Breast epithelium (tissue), 4 donors: ENCODE results near the gene IL19. TPM values are rescaled to one million over a fixed set of nuclear protein-coding genes. Genes with fewer than 3 reads are reported as not detected.

ENCODE experiments used
- DNase-seq, 2 donors: peaks; one replicate each; pipeline ENCODE4 v3.0.0-alpha.2; 2019; ENCODE audit warnings: low spot score in 2 of 2
- H3K27ac ChIP-seq, 2 donors: fragments of 200-600 bp; sonication (generic) in 1 of 2; one replicate each; pipeline ENCODE4 v1.5.1; 2016 to 2019; ENCODE audit warnings: mild to moderate bottlenecking in 1 of 2
- H3K27me3 ChIP-seq, 2 donors: fragments of 200-600 bp; sonication (generic) in 1 of 2; one replicate each; pipeline versions ENCODE4 v1.5.1 to v1.6.0; 2017 to 2019; ENCODE audit warnings: control low read depth in 1 of 2, mild to moderate bottlenecking in 1 of 2
- H3K36me3 ChIP-seq: fragments of 200-600 bp; one replicate; pipeline ENCODE4 v1.5.1; 2019
- H3K4me1 ChIP-seq, 2 donors: fragments of 200-600 bp; sonication (generic); one replicate each; pipeline ENCODE4 v1.5.1; 2016 to 2019; ENCODE audit warnings: control low read depth in 1 of 2
- H3K4me3 ChIP-seq, 3 donors: fragments of 200-600 bp; sonication (generic); 1 replicate in 2 of 3; 2 replicates in 1 of 3; pipeline ENCODE4 v1.5.1; 2016 to 2019; ENCODE audit warnings: mild to moderate bottlenecking in 3 of 3, moderate library complexity in 2 of 3
- H3K9me3 ChIP-seq, 2 donors: fragments of 200-600 bp; sonication (generic) in 1 of 2; one replicate each; pipeline ENCODE4 v1.5.1; 2016 to 2019; ENCODE audit warnings: control low read depth in 1 of 2
- POLR2A ChIP-seq: fragments of 450-650 bp; IDR thresholded peaks from one replicate; pipeline ENCODE4 v1.6.1; 2016; ENCODE audit warnings: antibody characterized with exemption, mild to moderate bottlenecking, moderate library complexity
- POLR2AphosphoS5 ChIP-seq, 3 donors: sonication (generic); formaldehyde crosslinking; IDR thresholded peaks; one replicate each; pipeline ENCODE4 v1.6.1; 2017; ENCODE audit warnings: antibody characterized with exemption in 3 of 3
- intact Hi-C: fragments of 100-400 bp; cut with DNase I; formaldehyde crosslinking; loops from one replicate; pipeline ENCODE4 v1.15.1; 2023; ENCODE audit warnings: low total_unique reads
- total RNA-seq, 3 donors: library from RNA; depleted of rRNA; stranded (reverse); fragments of >200 nt; gene quantifications; one replicate each; pipeline ENCODE4 v1.1.0, GENCODE V29; 2016
- TF ChIP-seq, protein P1 (sequence below), 3 donors: fragments of 450-650 bp; IDR thresholded peaks; one replicate each; pipeline ENCODE4 v1.5.1; 2016 to 2017; ENCODE audit warnings: antibody characterized with exemption in 3 of 3, mild to moderate bottlenecking in 3 of 3, moderate library complexity in 3 of 3

The IL19 gene
- total RNA-seq, 3 donors from 2014 or later, result not detected

DNA sequence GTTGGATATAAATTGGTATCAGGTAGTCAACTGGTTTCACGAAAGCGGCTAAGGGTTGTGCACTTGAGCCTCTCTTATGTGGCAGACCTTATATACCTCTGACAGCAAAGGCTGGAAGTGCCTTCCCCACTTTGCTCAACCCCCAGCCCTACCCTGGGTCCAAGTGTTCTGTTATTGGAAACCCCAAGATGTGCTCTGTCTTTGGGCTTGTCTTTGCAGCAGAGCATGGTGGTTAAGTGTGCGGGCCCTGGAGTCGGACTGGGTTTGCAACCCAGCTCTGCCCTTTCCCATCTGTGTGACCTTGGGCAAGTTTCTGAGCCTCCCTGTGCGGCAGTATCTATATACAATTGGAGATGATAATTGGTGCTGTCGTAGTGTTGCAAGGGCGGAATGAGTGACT lies 12.9 kb downstream of the IL19 start:
- no peaks in the 10 kb centered on the region for H3K9me3 ChIP-seq
- no peak for DNase-seq
- H3K36me3 ChIP-seq, result no peaks in the 10 kb centered on the region
- TF ChIP-seq POLR2AphosphoS5 (IDR thresholded peaks at IDR 0.05) (no peak), POLR2A (no peak)
- TF ChIP-seq, protein P1, sequence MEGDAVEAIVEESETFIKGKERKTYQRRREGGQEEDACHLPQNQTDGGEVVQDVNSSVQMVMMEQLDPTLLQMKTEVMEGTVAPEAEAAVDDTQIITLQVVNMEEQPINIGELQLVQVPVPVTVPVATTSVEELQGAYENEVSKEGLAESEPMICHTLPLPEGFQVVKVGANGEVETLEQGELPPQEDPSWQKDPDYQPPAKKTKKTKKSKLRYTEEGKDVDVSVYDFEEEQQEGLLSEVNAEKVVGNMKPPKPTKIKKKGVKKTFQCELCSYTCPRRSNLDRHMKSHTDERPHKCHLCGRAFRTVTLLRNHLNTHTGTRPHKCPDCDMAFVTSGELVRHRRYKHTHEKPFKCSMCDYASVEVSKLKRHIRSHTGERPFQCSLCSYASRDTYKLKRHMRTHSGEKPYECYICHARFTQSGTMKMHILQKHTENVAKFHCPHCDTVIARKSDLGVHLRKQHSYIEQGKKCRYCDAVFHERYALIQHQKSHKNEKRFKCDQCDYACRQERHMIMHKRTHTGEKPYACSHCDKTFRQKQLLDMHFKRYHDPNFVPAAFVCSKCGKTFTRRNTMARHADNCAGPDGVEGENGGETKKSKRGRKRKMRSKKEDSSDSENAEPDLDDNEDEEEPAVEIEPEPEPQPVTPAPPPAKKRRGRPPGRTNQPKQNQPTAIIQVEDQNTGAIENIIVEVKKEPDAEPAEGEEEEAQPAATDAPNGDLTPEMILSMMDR (IDR thresholded peaks at IDR 0.05), result no peak
- H3K27me3 ChIP-seq, result no peaks in the 10 kb centered on the region
- H3K4me1 ChIP-seq, result no peaks in the 10 kb centered on the region
- intact Hi-C loops, result no loop called here
- H3K4me3 ChIP-seq, result no peak overlapping the region
- no peak overlapping the region for H3K27ac ChIP-seq

DNA sequence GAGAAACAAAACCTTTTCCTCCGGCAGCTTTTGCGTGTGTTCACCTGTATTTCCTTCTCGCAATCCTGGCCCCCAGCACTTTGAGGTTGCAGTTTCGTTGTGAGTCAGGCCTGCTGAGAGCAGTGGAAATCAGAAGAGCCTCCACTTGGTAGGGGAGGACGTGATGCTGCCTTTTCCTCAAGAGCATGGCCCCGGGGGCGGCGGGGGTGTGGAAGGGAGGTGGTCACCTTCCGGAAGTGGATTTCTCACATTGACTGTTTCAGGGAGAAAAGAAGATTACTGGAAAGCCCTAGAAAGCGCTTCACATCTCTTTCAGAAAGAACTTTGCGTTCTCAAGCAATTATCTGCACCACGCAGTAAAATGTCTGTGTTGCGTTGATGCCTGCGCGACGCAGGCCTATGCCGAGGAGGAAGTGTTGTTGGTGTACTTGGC lies 13.9 kb downstream of the IL19 start:
- TF ChIP-seq POLR2AphosphoS5 (IDR thresholded peaks at IDR 0.05) (no peak), POLR2A (no peak)
- TF ChIP-seq, protein P1 (IDR thresholded peaks at IDR 0.05), result no peak
- Histone ChIP-seq H3K27ac (no peak overlapping the region), H3K9me3 (no peaks in the 10 kb centered on the region), H3K27me3 (no peaks in the 10 kb centered on the region), H3K4me3 (no peak overlapping the region), H3K4me1 (no peaks in the 10 kb centered on the region), H3K36me3 (no peaks in the 10 kb centered on the region)
- intact Hi-C loops, result no loop called here
- no peak for DNase-seq

GRCh38 chr1:206785182-206785765 lies 14.7 kb downstream of the IL19 start:
- Histone ChIP-seq H3K4me3 (no peak overlapping the region), H3K36me3 (no peaks in the 10 kb centered on the region), H3K27me3 (no peaks in the 10 kb centered on the region), H3K4me1 (no peaks in the 10 kb centered on the region), H3K9me3 (no peaks in the 10 kb centered on the region), H3K27ac (no peak overlapping the region)
- intact Hi-C loops, result no loop called here
- DNase-seq, result no peak
- no peak for TF ChIP-seq POLR2A
- no peak for TF ChIP-seq POLR2AphosphoS5 (IDR thresholded peaks at IDR 0.05)
- TF ChIP-seq, protein P1 (IDR thresholded peaks at IDR 0.05), result no peak

GRCh38 chr1:206786212-206786886 lies 15.8 kb downstream of the IL19 start:
- H3K27me3 ChIP-seq, result no peaks in the 10 kb centered on the region
- intact Hi-C loops, result no loop called here
- H3K4me3 ChIP-seq, result no peak overlapping the region
- TF ChIP-seq POLR2AphosphoS5 (IDR thresholded peaks at IDR 0.05), result no peak
- TF ChIP-seq, protein P1 (IDR thresholded peaks at IDR 0.05), result no peak
- no peak for TF ChIP-seq POLR2A
- H3K27ac ChIP-seq, result no peak overlapping the region
- no peaks in the 10 kb centered on the region for H3K4me1 ChIP-seq
- DNase-seq, result no peak
- H3K36me3 ChIP-seq, result no peaks in the 10 kb centered on the region
- H3K9me3 ChIP-seq, result no peaks in the 10 kb centered on the region

DNA sequence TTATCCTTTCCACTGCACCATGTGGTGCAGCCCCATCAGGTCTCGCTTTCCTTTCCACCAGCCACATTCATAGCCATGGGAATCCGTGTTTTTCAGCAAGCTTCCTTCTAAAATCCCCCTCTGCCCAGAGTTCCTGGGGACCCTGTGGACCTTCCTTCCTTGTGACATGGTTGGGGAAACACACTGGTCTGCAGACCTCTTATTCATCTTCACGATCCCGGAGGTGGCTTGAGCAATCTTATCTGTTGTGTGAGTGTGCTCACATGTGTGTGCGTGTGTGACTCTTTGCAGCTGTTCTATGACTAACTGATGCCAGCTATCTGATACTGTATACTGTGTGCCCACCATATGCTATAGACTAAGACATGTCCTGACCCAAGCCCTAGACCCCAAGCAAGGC lies 17.3 kb downstream of the IL19 start:
- no peaks in the 10 kb centered on the region for H3K9me3 ChIP-seq
- H3K27me3 ChIP-seq, result no peaks in the 10 kb centered on the region
- no peak for DNase-seq
- no peaks in the 10 kb centered on the region for H3K36me3 ChIP-seq
- H3K27ac ChIP-seq, result no peak overlapping the region
- TF ChIP-seq POLR2A, result no peak
- no peak for TF ChIP-seq POLR2AphosphoS5 (IDR thresholded peaks at IDR 0.05)
- H3K4me3 ChIP-seq, result no peak overlapping the region
- intact Hi-C loops, result no loop called here
- H3K4me1 ChIP-seq, result no peaks in the 10 kb centered on the region
